ENCODE results near the gene UBE2S.

The UBE2S gene

DNA sequence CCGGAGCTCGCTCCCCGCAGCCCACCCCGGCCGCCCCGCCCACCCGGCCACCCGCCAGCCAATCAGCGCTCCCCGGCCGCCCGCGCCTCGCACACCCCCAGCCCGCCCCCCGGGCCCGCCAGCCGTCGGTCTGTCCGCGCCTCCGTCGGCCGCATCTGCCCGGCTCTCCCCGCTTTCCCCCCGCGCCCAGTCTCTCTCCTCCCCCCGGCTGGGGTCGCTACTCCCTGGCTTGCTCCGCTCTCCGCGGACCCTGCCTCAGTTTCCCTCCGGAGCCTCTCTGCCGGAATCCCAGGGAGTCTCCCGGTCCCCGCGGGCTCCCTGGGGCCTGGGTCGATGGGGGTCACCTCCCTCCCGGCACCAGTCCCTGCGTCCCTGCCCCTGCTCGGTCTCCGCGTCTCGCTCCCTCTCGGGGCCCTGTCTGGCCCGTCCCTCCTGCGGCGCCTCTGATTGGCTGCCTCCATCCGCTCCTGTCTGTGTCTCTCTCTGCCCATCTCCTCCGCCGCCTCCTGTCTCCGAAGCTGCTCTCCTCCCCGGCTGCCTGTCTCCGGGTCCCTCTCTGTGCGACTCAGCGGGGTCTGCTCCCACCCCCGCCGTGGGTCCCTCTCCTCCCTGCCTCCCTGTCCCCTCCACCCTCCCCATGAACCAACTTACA, 37.8 kb downstream of the UBE2S start:
- H3K27me3 ChIP-seq (ENCODE audit: control insufficient read depth, insufficient read depth, low read length), result peaks cover 40% of the 10 kb centered on the region
- H3K36me3 ChIP-seq (ENCODE audit: control insufficient read depth, insufficient read depth, low read length), result no peaks in the 10 kb centered on the region
- peak overlapping the region; percentile 48 for H3K4me3 ChIP-seq (ENCODE audit: low read length)
- no peak overlapping the region for H3K27ac ChIP-seq (ENCODE audit: low read depth, low read length)
- H3K9ac ChIP-seq (ENCODE audit: low read length), result no peak overlapping the region
- H3K4me1 ChIP-seq (ENCODE audit: control insufficient read depth, insufficient read depth, low read length), result no peaks in the 10 kb centered on the region

GRCh38 chr19:55368701-55369563, 38.7 kb downstream of the UBE2S start:
- Histone ChIP-seq H3K27me3 (ENCODE audit: control insufficient read depth, insufficient read depth, low read length) (peaks cover 40% of the 10 kb centered on the region), H3K27ac (ENCODE audit: low read depth, low read length) (no peak overlapping the region), H3K9ac (ENCODE audit: low read length) (no peak overlapping the region)

GRCh38 chr19:55368106-55368505, 39.5 kb downstream of the UBE2S start:
- no peaks in the 10 kb centered on the region for H3K4me1 ChIP-seq (ENCODE audit: control insufficient read depth, insufficient read depth, low read length)
- H3K9ac ChIP-seq (ENCODE audit: low read length), result no peak overlapping the region
- no peak overlapping the region for H3K4me3 ChIP-seq (ENCODE audit: low read length)
- H3K36me3 ChIP-seq (ENCODE audit: control insufficient read depth, insufficient read depth, low read length), result no peaks in the 10 kb centered on the region
- peaks cover 36% of the 10 kb centered on the region for H3K27me3 ChIP-seq (ENCODE audit: control insufficient read depth, insufficient read depth, low read length)
- H3K27ac ChIP-seq (ENCODE audit: low read depth, low read length), result no peak overlapping the region

More at GRCh38 chr19:55368701-55369563, 38.7 kb downstream of the UBE2S start:
- Histone ChIP-seq H3K36me3 (ENCODE audit: control insufficient read depth, insufficient read depth, low read length) (no peaks in the 10 kb centered on the region), H3K4me1 (ENCODE audit: control insufficient read depth, insufficient read depth, low read length) (no peaks in the 10 kb centered on the region), H3K4me3 (ENCODE audit: low read length) (no peak overlapping the region)

DNA sequence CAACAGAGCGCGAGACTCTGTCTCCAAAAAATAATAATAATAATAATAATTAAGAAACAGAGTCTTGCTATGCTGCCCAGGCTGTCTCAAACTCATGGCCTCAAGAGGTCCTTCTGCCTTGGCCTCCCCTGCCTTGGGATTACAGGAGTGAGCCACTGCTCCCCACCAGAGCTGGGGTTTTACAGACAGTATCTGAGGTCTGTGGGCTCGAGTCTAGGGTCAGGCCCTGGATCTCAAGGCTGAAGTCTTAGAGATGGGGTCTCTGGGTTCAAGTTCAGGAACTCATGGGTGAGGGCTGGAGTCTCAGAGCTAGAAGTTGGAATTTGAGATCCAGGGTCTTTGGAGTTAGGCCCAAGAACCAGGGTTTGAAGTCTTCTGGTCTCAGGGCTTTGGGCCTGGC, 40.8 kb downstream of the UBE2S start:
- Histone ChIP-seq H3K4me1 (ENCODE audit: control insufficient read depth, insufficient read depth, low read length) (no peaks in the 10 kb centered on the region), H3K27ac (ENCODE audit: low read depth, low read length) (no peak overlapping the region), H3K36me3 (ENCODE audit: control insufficient read depth, insufficient read depth, low read length) (no peaks in the 10 kb centered on the region), H3K27me3 (ENCODE audit: control insufficient read depth, insufficient read depth, low read length) (peaks cover 26% of the 10 kb centered on the region), H3K4me3 (ENCODE audit: low read length) (no peak overlapping the region), H3K9ac (ENCODE audit: low read length) (no peak overlapping the region)

GRCh38 chr19:55365964-55366363, 41.6 kb downstream of the UBE2S start:
- peaks cover 23% of the 10 kb centered on the region for H3K27me3 ChIP-seq (ENCODE audit: control insufficient read depth, insufficient read depth, low read length)
- H3K4me3 ChIP-seq (ENCODE audit: low read length), result no peak overlapping the region
- no peak overlapping the region for H3K9ac ChIP-seq (ENCODE audit: low read length)
- H3K36me3 ChIP-seq (ENCODE audit: control insufficient read depth, insufficient read depth, low read length), result no peaks in the 10 kb centered on the region
- no peaks in the 10 kb centered on the region for H3K4me1 ChIP-seq (ENCODE audit: control insufficient read depth, insufficient read depth, low read length)
- H3K27ac ChIP-seq (ENCODE audit: low read depth, low read length), result no peak overlapping the region

DNA sequence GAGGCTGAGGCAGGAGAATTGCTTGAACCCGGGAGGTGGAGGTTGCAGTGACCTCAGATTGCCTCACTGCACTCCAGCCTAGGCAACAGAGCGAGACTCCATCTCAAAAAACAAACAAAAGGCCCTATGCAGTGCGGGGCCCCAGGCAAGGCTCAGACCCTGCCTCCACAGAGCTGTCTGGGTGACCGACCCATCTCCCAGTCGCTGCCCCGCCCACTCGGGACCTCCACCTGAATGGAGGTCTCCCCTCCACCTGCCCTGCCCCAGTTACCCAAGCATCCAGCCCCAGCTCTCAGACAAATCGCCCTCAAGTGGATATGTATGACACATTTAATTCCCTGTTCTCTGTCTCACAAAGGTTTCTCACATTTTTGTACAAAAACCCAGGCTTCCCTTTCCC, 42.3 kb downstream of the UBE2S start:
- H3K27ac ChIP-seq (ENCODE audit: low read depth, low read length), result no peak overlapping the region
- H3K9ac ChIP-seq (ENCODE audit: low read length), result no peak overlapping the region
- H3K36me3 ChIP-seq (ENCODE audit: control insufficient read depth, insufficient read depth, low read length), result no peaks in the 10 kb centered on the region
- H3K4me3 ChIP-seq (ENCODE audit: low read length), result no peak overlapping the region
- no peaks in the 10 kb centered on the region for H3K4me1 ChIP-seq (ENCODE audit: control insufficient read depth, insufficient read depth, low read length)
- H3K27me3 ChIP-seq (ENCODE audit: control insufficient read depth, insufficient read depth, low read length), result peaks cover 19% of the 10 kb centered on the region

GRCh38 chr19:55362990-55363716, 44.4 kb downstream of the UBE2S start, which contains the start of gene GARIN5B:
Gene GARIN5B (minus strand): TSS chr19:55363260. CDS start chr19:55363066, 194 bp downstream.
- Histone ChIP-seq H3K36me3 (ENCODE audit: control insufficient read depth, insufficient read depth, low read length) (no peaks in the 10 kb centered on the region), H3K27me3 (ENCODE audit: control insufficient read depth, insufficient read depth, low read length) (peaks cover under 1% of the 10 kb centered on the region), H3K4me1 (ENCODE audit: control insufficient read depth, insufficient read depth, low read length) (no peaks in the 10 kb centered on the region), H3K27ac (ENCODE audit: low read depth, low read length) (no peak within 1 kb of the TSS), H3K4me3 (ENCODE audit: low read length) (no peak within 1 kb of the TSS), H3K9ac (ENCODE audit: low read length) (no peak within 1 kb of the TSS)

DNA sequence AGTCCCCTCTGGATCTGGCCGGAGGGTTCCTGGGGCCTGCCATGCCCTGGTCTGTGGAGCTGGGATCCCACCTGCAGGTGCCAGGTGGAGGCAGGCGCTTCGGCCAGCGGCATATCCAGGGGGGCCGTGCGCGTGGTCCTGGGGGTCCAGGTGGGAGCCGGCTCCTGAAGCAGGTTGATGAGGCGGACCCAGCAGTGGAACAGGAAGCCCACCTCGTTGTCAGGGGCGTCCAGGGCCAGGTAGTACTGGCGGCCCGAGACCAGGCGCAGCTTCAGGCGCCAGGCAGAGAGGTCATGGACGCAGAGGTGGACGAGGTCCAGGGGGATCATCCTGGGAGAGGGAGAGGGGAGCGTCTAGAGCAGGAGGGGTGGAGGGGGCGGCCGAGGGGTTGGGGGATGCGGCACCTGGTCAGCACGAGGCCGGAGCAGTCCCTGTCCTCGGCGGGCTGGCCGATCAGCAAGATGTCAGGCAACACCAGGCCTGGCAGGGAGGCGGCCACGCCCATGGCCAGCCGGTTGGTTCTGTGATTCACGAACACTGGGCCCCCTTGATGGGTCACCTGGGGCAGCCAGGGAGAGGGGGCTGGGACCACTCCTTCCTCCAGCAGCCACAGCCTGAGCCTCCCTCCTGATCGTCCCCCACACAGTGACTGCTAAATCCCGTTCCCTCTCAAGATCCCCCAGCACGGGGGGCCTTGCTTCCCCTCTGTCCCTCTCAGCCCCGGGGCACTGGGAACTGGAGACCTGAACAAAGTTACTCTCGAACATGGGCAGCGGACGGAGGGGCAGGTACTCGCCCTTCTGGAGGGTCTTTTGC, 45.2 kb downstream of the UBE2S start:
- H3K27me3 ChIP-seq (ENCODE audit: control insufficient read depth, insufficient read depth, low read length), result peaks cover 2% of the 10 kb centered on the region
- H3K4me3 ChIP-seq (ENCODE audit: low read length), result no peak overlapping the region
- H3K27ac ChIP-seq (ENCODE audit: low read depth, low read length), result no peak overlapping the region
- no peaks in the 10 kb centered on the region for H3K4me1 ChIP-seq (ENCODE audit: control insufficient read depth, insufficient read depth, low read length)
- no peak overlapping the region for H3K9ac ChIP-seq (ENCODE audit: low read length)
- H3K36me3 ChIP-seq (ENCODE audit: control insufficient read depth, insufficient read depth, low read length), result no peaks in the 10 kb centered on the region

GRCh38 chr19:55360902-55361301, 46.7 kb downstream of the UBE2S start:
- H3K4me3 ChIP-seq (ENCODE audit: low read length), result no peak overlapping the region
- H3K27me3 ChIP-seq (ENCODE audit: control insufficient read depth, insufficient read depth, low read length), result peaks cover 3% of the 10 kb centered on the region
- no peak overlapping the region for H3K9ac ChIP-seq (ENCODE audit: low read length)
- no peak overlapping the region for H3K27ac ChIP-seq (ENCODE audit: low read depth, low read length)
- no peaks in the 10 kb centered on the region for H3K36me3 ChIP-seq (ENCODE audit: control insufficient read depth, insufficient read depth, low read length)
- H3K4me1 ChIP-seq (ENCODE audit: control insufficient read depth, insufficient read depth, low read length), result no peaks in the 10 kb centered on the region

DNA sequence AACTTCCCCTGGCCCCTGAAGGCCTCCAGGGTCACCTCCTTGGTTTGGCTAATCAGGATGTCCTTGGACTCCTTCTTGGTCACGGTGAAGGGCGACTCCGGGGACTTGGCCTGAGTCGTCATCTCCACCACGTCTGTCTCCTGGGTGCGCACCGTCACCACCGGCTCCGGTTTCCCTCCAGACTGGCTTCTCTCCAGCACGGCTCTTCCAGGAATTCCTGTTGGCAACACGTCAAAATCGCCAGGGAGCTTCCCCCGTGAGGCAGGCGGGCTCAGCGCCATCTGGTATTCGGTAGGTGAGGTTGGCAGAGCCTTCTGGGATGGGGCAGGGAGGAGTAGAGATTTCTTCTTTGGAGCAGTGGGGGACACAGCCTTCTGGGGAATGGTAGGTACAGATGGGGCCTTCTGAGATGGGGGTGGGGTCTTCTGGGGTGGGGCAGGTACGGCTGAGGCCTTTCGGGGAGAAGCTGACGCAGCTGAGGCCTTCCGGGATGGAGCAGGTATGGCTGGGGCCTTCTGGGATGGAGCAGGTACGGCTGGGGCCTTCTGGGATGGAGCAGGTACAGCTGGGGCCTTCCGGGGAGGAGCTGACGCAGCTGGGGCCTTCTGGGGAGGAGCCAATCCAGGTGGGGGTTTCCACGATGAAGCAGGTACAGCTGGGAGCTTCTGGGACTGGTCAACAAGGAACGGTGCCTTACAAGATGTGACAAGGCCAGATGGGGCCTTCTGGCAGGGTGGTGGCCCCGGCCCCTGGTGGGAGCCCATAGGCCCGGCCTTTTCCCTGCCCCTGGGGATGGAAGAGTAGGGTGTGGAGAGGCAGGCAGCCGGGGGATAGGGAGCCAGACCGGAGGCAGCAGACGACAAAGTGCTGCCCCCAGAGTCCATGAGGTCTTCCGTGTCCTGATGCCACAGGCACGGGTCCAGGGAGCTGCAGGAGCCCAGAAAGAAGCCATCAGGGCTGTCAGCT, 48.4 kb downstream of the UBE2S start:
- Histone ChIP-seq H3K9ac (ENCODE audit: low read length) (no peak overlapping the region), H3K36me3 (ENCODE audit: control insufficient read depth, insufficient read depth, low read length) (no peaks in the 10 kb centered on the region), H3K4me3 (ENCODE audit: low read length) (no peak overlapping the region), H3K27me3 (ENCODE audit: control insufficient read depth, insufficient read depth, low read length) (peaks cover 5% of the 10 kb centered on the region), H3K4me1 (ENCODE audit: control insufficient read depth, insufficient read depth, low read length) (no peaks in the 10 kb centered on the region), H3K27ac (ENCODE audit: low read depth, low read length) (no peak overlapping the region)

DNA sequence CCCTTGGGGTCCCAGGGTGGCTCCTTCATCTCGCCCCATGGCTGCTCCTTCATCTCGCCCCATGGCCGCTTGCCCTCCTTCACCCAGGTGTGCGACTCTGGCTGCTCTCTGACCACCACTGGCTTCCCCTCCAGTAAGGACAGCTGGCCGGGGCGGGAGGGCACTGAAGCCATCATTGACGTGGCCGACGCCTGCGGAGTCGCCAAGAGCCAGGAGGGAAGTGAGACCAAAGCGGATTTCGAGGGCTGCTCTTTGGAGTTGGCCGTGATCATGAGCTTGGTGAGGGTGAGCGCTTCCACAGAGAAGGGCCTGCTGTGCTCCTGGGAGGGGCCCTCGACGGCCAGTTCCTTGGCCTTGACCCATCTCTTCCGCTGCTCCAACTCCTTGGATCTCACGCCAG, 49.1 kb downstream of the UBE2S start:
- Histone ChIP-seq H3K27ac (ENCODE audit: low read depth, low read length) (no peak overlapping the region), H3K4me3 (ENCODE audit: low read length) (no peak overlapping the region), H3K36me3 (ENCODE audit: control insufficient read depth, insufficient read depth, low read length) (no peaks in the 10 kb centered on the region), H3K4me1 (ENCODE audit: control insufficient read depth, insufficient read depth, low read length) (peaks cover under 1% of the 10 kb centered on the region), H3K27me3 (ENCODE audit: control insufficient read depth, insufficient read depth, low read length) (peaks cover 5% of the 10 kb centered on the region), H3K9ac (ENCODE audit: low read length) (no peak overlapping the region)
